IPS-20b (cell line): Measurements from ENCODE around the gene MEDAG.

ENCODE experiments used
- H3K27ac ChIP-seq: one replicate; pipeline ENCODE4 v1.5.1; 2013; ENCODE audit warnings: low read length
- H3K27me3 ChIP-seq: 2 replicates; pipeline ENCODE4 v1.6.1; 2013; ENCODE audit warnings: mild to moderate bottlenecking, low read length, inconsistent platforms; ENCODE audit not compliant: insufficient read depth
- H3K36me3 ChIP-seq: 2 replicates; pipeline ENCODE4 v1.6.1; 2013; ENCODE audit warnings: low read depth, mild to moderate bottlenecking, inconsistent platforms, low read length, moderate library complexity; ENCODE audit not compliant: insufficient read depth
- H3K4me1 ChIP-seq: 2 replicates; pipeline ENCODE4 v1.6.1; 2013; ENCODE audit warnings: mild to moderate bottlenecking, control low read depth, inconsistent platforms, low read length, moderate library complexity; ENCODE audit not compliant: insufficient read depth
- H3K4me3 ChIP-seq: 2 replicates; pipeline ENCODE4 v1.5.1; 2013; ENCODE audit warnings: mild to moderate bottlenecking, low read length, inconsistent platforms
- H3K9ac ChIP-seq: 2 replicates; pipeline ENCODE4 v1.6.1; 2013; ENCODE audit warnings: low read depth, mild to moderate bottlenecking, inconsistent platforms, low read length, moderate library complexity
- H3K9me3 ChIP-seq: 2 replicates; pipeline ENCODE4 v1.6.1; 2013; ENCODE audit warnings: mild to moderate bottlenecking, low read depth, low read length, inconsistent platforms; ENCODE audit not compliant: insufficient read depth

The MEDAG gene

GRCh38 chr13:30895773-30896172 lies 10.3 kb upstream of the MEDAG start:
- H3K9me3 ChIP-seq: no peaks in the 10 kb centered on the region

GRCh38 chr13:30898070-30898469 lies 8.0 kb upstream of the MEDAG start:
- H3K4me1 ChIP-seq: no peaks in the 10 kb centered on the region; the same call in 1 of the 2 replicates
- H3K27me3 ChIP-seq: peaks cover 10% of the 10 kb centered on the region; the same call in 1 of the 2 replicates
- H3K36me3 ChIP-seq: no peaks in the 10 kb centered on the region
- no peak overlapping the region for H3K4me3 ChIP-seq
- H3K9me3 ChIP-seq: no peaks in the 10 kb centered on the region
- no peak overlapping the region for H3K27ac ChIP-seq
- no peak overlapping the region for H3K9ac ChIP-seq

More at GRCh38 chr13:30895773-30896172, 10.3 kb upstream of the MEDAG start:
- H3K4me3 ChIP-seq: no peak overlapping the region
- H3K36me3 ChIP-seq: no peaks in the 10 kb centered on the region
- no peak overlapping the region for H3K9ac ChIP-seq
- H3K4me1 ChIP-seq: no peaks in the 10 kb centered on the region; the same call in 1 of the 2 replicates
- no peak overlapping the region for H3K27ac ChIP-seq
- peaks cover 4% of the 10 kb centered on the region; the same call in 1 of the 2 replicates for H3K27me3 ChIP-seq

DNA sequence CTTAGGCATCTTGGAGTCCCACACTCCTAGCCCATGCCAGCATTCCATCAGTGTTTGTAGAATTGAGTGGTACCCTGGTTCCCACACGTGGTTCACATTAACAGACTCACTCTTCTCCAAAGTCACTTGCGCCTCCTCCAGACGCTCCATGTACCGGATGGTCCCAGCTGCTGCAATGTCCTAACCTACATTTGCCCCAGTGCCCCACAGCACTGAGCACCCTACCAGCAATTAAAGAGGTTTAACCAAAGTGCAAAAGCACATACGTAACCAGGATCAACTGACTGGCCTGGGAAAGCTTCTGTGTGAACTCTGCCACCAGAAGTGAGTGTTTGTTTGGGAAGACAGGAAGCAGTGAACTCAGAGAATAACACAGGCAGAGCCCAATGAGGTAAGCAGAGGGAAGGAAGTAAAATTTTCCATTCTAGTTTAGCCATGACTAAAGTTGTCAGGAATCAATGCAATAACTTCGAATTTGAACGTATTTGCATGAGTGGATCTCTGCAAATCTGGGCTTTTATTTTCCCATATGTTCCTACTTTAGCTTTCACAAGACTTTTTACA lies 7.3 kb upstream of the MEDAG start:
- no peaks in the 10 kb centered on the region for H3K9me3 ChIP-seq
- no peak overlapping the region for H3K9ac ChIP-seq
- no peaks in the 10 kb centered on the region for H3K36me3 ChIP-seq
- no peak overlapping the region for H3K27ac ChIP-seq
- peaks cover 17% of the 10 kb centered on the region for H3K27me3 ChIP-seq
- no peak overlapping the region for H3K4me3 ChIP-seq
- no peaks in the 10 kb centered on the region; the same call in 1 of the 2 replicates for H3K4me1 ChIP-seq

- H3K4me3 ChIP-seq: no peak overlapping the region
- H3K27me3 ChIP-seq: peaks cover 34% of the 10 kb centered on the region
- H3K9me3 ChIP-seq: no peaks in the 10 kb centered on the region
- no peaks in the 10 kb centered on the region for H3K36me3 ChIP-seq
- H3K27ac ChIP-seq: no peak overlapping the region
- no peaks in the 10 kb centered on the region; the same call in 1 of the 2 replicates for H3K4me1 ChIP-seq
- H3K9ac ChIP-seq: no peak overlapping the region
Observed at GRCh38 chr13:30900436-30900835, 5.6 kb upstream of the MEDAG start.

GRCh38 chr13:30900952-30901749 lies 4.9 kb upstream of the MEDAG start:
- Histone ChIP-seq H3K4me1 (no peaks in the 10 kb centered on the region; the same call in 1 of the 2 replicates), H3K9me3 (no peaks in the 10 kb centered on the region), H3K27me3 (peaks cover 41% of the 10 kb centered on the region), H3K27ac (no peak overlapping the region), H3K4me3 (no peak overlapping the region), H3K9ac (no peak overlapping the region), H3K36me3 (no peaks in the 10 kb centered on the region)

DNA sequence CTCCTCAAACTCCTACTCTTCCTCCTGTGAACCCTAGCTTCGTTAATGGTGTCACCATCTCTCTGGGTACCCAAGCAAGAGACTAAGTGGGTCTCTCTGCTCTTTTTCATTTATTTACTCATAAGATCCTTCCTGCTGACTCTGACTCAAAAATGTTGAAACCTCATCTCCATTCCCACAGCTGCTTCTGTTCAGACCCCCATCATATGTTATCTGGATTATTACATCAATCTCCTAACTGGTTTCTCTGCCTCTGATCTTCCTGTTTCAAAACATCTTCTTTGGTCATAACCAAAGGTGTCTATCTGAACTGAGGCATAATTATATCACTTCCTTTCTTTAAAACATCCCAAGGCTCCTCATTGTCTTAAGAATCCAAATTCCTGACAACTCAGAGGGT lies 2.0 kb upstream of the MEDAG start:
- Histone ChIP-seq H3K9me3 (no peaks in the 10 kb centered on the region), H3K27ac (no peak overlapping the region), H3K4me1 (no peaks in the 10 kb centered on the region; the same call in 1 of the 2 replicates), H3K9ac (no peak overlapping the region), H3K36me3 (no peaks in the 10 kb centered on the region), H3K27me3 (peaks cover 64% of the 10 kb centered on the region), H3K4me3 (no peak overlapping the region)

- Histone ChIP-seq H3K4me3 (peak overlapping the region; percentile 53; the same call in 1 of the 2 replicates), H3K4me1 (no peaks in the 10 kb centered on the region; the same call in 1 of the 2 replicates), H3K9ac (no peak overlapping the region), H3K27me3 (peaks cover 54% of the 10 kb centered on the region), H3K27ac (no peak overlapping the region), H3K9me3 (no peaks in the 10 kb centered on the region), H3K36me3 (no peaks in the 10 kb centered on the region)
Observed at GRCh38 chr13:30906411-30907051, 460 bp downstream of the MEDAG start.

GRCh38 chr13:30907121-30907861 lies 1.2 kb downstream of the MEDAG start:
- Histone ChIP-seq H3K27ac (no peak overlapping the region), H3K36me3 (no peaks in the 10 kb centered on the region), H3K9me3 (no peaks in the 10 kb centered on the region), H3K4me3 (peak overlapping the region; percentile 53; the same call in 1 of the 2 replicates), H3K9ac (no peak overlapping the region), H3K4me1 (no peaks in the 10 kb centered on the region; the same call in 1 of the 2 replicates), H3K27me3 (peaks cover 54% of the 10 kb centered on the region)

- Histone ChIP-seq H3K9me3 (no peaks in the 10 kb centered on the region), H3K4me1 (no peaks in the 10 kb centered on the region; the same call in 1 of the 2 replicates), H3K36me3 (no peaks in the 10 kb centered on the region), H3K27me3 (peaks cover 49% of the 10 kb centered on the region), H3K4me3 (no peak overlapping the region), H3K9ac (no peak overlapping the region), H3K27ac (no peak overlapping the region)
Observed at GRCh38 chr13:30908416-30908980, 2.4 kb downstream of the MEDAG start.

DNA sequence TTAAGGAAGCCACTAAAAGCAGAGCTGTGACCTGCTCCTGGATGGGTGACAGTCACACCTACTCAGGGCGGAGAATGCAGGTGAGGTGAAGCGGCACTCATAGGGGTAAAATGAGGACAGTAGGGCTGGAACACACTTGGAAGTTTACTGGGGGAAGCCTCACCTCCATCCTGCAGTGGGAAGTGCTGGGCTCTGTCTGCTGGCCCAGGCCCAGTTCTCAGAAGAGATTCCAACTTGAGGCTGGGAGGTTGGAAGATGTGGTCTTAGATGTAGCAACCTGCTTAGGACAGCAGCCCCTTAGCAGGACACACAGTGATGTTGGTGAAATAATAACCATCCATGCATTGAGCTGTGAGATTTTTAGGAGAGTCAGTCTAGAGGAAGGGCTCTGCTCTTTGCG lies 4.6 kb downstream of the MEDAG start:
- Histone ChIP-seq H3K36me3 (no peaks in the 10 kb centered on the region), H3K9me3 (no peaks in the 10 kb centered on the region), H3K4me3 (no peak overlapping the region), H3K27me3 (peaks cover 28% of the 10 kb centered on the region), H3K27ac (no peak overlapping the region), H3K4me1 (peaks cover 3% of the 10 kb centered on the region; the same call in 1 of the 2 replicates), H3K9ac (no peak overlapping the region)
